ENCODE data around the gene ZNF276.

ZNF276 gene

DNA sequence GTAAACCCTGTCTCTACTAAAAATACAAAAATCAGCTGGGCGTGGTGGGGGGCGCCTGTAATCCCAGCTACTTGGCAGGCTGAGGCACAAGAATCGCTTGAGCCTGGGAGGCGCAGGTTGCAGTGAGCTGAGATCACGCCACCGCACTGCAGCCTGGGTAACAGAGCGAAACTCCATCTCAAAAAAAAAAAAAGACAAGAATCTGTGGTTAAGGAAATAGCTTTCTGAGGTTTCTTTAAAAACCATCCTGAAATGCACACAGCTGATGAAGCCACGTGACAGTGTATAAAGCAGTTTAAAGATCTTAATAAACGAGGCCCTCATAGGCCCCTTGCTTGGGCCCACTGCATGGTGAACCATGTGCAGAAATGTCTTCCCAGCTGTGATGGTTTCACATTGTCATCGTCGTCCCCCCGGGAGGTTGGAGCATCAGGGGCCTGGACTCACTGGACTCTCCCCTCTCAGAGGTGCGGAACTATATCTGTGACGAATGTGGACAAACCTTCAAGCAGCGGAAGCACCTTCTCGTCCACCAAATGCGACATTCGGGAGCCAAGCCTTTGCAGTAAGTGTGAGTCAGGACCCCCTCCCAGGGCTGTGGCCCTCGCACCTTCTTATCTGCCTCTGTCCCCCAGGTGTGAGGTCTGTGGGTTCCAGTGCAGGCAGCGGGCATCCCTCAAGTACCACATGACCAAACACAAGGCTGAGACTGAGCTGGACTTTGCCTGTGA is 16.2 kb downstream of the ZNF276 start:
- Histone ChIP-seq H3K9me3 (ENCODE audit: low read depth, low read length) (no peaks in the 10 kb centered on the region), H3K9ac (ENCODE audit: insufficient read length) (no peak overlapping the region), H3K4me3 (no peak overlapping the region), H3K36me3 (ENCODE audit: insufficient read depth, low read length) (peaks cover 30% of the 10 kb centered on the region; the same call in 1 of the 2 replicates), H3K27ac (no peak overlapping the region)
- TF ChIP-seq FOXP2 (optimal IDR thresholded peaks at IDR 0.05; ENCODE audit: control extremely low read depth, extremely low read length, insufficient read depth) = no peak
- TF ChIP-seq POLR2AphosphoS5 (IDR thresholded peaks at IDR 0.05; ENCODE audit: borderline replicate concordance, low read depth, low read length) = no peak
- no peak for TF ChIP-seq EZH2 (IDR thresholded peaks at IDR 0.05)
- DNase-seq (ENCODE audit: low read depth, low spot score) = no peak

DNA sequence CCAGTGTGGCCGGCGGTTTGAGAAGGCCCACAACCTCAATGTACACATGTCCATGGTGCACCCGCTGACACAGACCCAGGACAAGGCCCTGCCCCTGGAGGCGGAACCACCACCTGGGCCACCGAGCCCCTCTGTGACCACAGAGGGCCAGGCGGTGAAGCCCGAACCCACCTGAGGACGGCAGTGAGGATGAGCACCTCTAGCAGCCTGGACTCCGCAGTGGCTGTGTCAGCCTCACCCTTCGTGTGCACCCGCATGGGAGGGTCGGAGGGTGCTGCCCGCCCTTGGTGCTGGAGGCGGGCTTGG is 16.7 kb downstream of the ZNF276 start:
- Histone ChIP-seq H3K9ac (ENCODE audit: insufficient read length) (no peak overlapping the region), H3K36me3 (ENCODE audit: insufficient read depth, low read length) (peaks cover 30% of the 10 kb centered on the region; the same call in 1 of the 2 replicates), H3K4me3 (no peak overlapping the region), H3K27ac (no peak overlapping the region), H3K9me3 (ENCODE audit: low read depth, low read length) (no peaks in the 10 kb centered on the region)
- TF ChIP-seq EZH2 (IDR thresholded peaks at IDR 0.05) (no peak), FOXP2 (optimal IDR thresholded peaks at IDR 0.05; ENCODE audit: control extremely low read depth, extremely low read length, insufficient read depth) (no peak), POLR2AphosphoS5 (IDR thresholded peaks at IDR 0.05; ENCODE audit: borderline replicate concordance, low read depth, low read length) (no peak)
- no peak for DNase-seq (ENCODE audit: low read depth, low spot score)

DNA sequence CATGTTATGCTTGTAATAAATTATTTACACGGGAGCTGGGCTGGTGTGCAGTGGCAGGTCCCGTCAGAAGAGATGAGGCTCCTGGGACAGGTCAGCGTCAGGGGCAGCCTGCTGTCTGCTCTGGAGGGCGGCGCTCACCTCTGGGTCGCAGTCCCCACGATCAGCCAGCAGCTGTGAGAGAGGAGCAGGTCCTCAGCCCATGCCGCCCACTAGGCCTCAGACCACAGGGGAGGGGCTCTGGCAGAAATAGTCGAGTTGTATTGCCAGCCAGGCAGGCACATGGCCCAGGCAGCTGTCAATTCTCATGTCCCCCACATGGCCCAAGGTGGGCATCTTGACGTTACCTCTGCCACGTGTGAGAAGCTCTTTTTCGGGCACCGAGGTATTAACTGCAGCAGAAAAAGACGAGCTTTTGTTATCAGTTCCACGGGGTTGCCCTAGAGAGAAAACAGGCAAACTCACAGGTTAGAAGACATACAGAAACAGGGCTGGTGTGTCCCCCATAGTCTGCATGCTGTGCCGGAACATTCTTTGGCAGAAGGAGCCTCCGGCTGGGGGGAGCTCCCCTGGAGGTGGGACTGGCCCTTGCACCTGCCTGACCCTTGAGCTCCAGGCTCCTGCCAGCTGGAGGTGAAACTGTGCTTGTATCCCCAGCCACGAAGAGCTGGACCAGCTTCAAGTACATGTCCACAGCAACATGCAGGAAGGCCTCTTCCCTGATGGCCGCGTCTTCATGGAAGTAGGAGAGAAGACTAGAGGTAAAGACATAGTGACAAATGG is 17.4 kb downstream of the ZNF276 start:
- Histone ChIP-seq H3K9me3 (ENCODE audit: low read depth, low read length) (no peaks in the 10 kb centered on the region), H3K9ac (ENCODE audit: insufficient read length) (no peak overlapping the region), H3K4me3 (no peak overlapping the region), H3K27ac (no peak overlapping the region), H3K36me3 (ENCODE audit: insufficient read depth, low read length) (peaks cover 30% of the 10 kb centered on the region; the same call in 1 of the 2 replicates)
- no peak for DNase-seq (ENCODE audit: low read depth, low spot score)
- TF ChIP-seq EZH2 (IDR thresholded peaks at IDR 0.05) (no peak), FOXP2 (optimal IDR thresholded peaks at IDR 0.05; ENCODE audit: control extremely low read depth, extremely low read length, insufficient read depth) (no peak), POLR2AphosphoS5 (IDR thresholded peaks at IDR 0.05; ENCODE audit: borderline replicate concordance, low read depth, low read length) (no peak)

DNA sequence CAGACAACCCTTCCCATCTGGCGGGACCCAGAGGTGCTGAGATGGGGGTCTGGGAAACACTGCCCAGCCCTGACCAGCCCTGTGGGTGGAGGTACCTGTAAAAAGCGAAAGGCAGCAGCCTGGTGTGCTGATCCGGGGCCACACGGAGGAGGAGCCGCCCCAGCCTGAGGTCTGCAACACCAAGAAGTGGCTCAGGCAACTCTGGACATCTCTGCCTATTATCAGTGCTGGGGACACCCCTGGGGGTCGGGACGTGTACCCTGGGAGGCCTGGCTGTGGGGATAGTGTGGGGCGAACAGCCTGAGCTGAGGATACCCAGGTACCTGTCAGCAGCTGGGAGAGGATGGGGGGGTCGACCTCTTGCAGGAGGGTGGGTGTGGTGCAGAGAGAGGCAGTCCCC is 18.0 kb downstream of the ZNF276 start:
- no peak overlapping the region for H3K4me3 ChIP-seq
- H3K36me3 ChIP-seq (ENCODE audit: insufficient read depth, low read length) = peaks cover 30% of the 10 kb centered on the region; the same call in 1 of the 2 replicates
- TF ChIP-seq EZH2 (IDR thresholded peaks at IDR 0.05) (no peak), POLR2AphosphoS5 (IDR thresholded peaks at IDR 0.05; ENCODE audit: borderline replicate concordance, low read depth, low read length) (no peak), FOXP2 (optimal IDR thresholded peaks at IDR 0.05; ENCODE audit: control extremely low read depth, extremely low read length, insufficient read depth) (no peak)
- no peaks in the 10 kb centered on the region for H3K9me3 ChIP-seq (ENCODE audit: low read depth, low read length)
- H3K27ac ChIP-seq = no peak overlapping the region
- no peak for DNase-seq (ENCODE audit: low read depth, low spot score)
- no peak overlapping the region for H3K9ac ChIP-seq (ENCODE audit: insufficient read length)

DNA sequence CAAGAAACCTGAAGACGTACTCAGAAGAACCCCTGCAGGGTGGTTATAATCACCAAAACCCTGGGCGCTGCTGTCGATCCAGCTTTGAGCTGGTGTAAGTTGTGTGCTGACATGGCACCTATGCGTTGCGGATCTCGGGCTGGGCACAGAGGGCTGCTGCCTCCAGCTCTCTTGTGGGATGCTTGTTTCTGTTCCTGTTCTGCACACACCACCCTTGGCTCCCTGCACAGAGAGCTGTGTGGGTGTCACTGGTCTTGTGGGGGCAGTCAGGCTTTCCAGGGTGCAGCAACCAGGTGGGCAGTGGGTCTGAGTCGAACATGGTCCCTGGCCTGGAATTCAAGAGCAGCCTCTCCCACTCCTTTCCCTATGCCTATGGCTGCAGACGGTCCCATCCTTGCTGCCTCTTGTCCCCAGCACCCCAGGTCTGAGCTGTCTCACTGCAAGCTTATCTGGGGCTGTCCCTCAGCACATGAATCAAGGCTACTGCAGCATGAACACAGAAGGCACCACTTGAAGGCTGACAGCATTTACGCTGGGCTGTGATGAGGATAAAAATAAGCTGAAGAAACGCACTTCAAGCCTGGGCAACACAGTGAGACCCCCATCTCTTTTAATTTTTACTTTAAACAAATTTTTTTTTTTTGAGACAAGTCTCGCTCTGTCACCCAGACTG is 20.1 kb downstream of the ZNF276 start:
- H3K9ac ChIP-seq (ENCODE audit: insufficient read length) = no peak overlapping the region
- no peaks in the 10 kb centered on the region for H3K9me3 ChIP-seq (ENCODE audit: low read depth, low read length)
- no peak for DNase-seq (ENCODE audit: low read depth, low spot score)
- H3K27ac ChIP-seq = no peak overlapping the region
- no peak for TF ChIP-seq EZH2 (IDR thresholded peaks at IDR 0.05)
- no peak for TF ChIP-seq FOXP2 (optimal IDR thresholded peaks at IDR 0.05; ENCODE audit: control extremely low read depth, extremely low read length, insufficient read depth)
- no peak; the same call in 1 of the 2 replicates for TF ChIP-seq POLR2AphosphoS5 (IDR thresholded peaks at IDR 0.05; ENCODE audit: borderline replicate concordance, low read depth, low read length)
- H3K36me3 ChIP-seq (ENCODE audit: insufficient read depth, low read length) = peaks cover 26% of the 10 kb centered on the region; the same call in 1 of the 2 replicates
- no peak overlapping the region for H3K4me3 ChIP-seq

GRCh38 chr16:89742948-89743347 is 21.6 kb downstream of the ZNF276 start:
- Histone ChIP-seq H3K9ac (ENCODE audit: insufficient read length) (no peak overlapping the region), H3K9me3 (ENCODE audit: low read depth, low read length) (no peaks in the 10 kb centered on the region), H3K36me3 (ENCODE audit: insufficient read depth, low read length) (peaks cover 22% of the 10 kb centered on the region; the same call in 1 of the 2 replicates), H3K27ac (peak overlapping the region; percentile 42; the same call in 1 of the 2 replicates), H3K4me3 (no peak overlapping the region)
- DNase-seq (ENCODE audit: low read depth, low spot score) = no peak
- TF ChIP-seq FOXP2 (optimal IDR thresholded peaks at IDR 0.05; ENCODE audit: control extremely low read depth, extremely low read length, insufficient read depth) = no peak
- peak; percentile 8; the same call in 1 of the 2 replicates for TF ChIP-seq POLR2AphosphoS5 (IDR thresholded peaks at IDR 0.05; ENCODE audit: borderline replicate concordance, low read depth, low read length)
- TF ChIP-seq EZH2 (IDR thresholded peaks at IDR 0.05) = no peak

- Histone ChIP-seq H3K9me3 (ENCODE audit: low read depth, low read length) (no peaks in the 10 kb centered on the region), H3K4me3 (no peak overlapping the region), H3K27ac (no peak overlapping the region), H3K36me3 (ENCODE audit: insufficient read depth, low read length) (peaks cover 13% of the 10 kb centered on the region; the same call in 1 of the 2 replicates), H3K9ac (ENCODE audit: insufficient read length) (no peak overlapping the region)
- no peak for DNase-seq (ENCODE audit: low read depth, low spot score)
- no peak for TF ChIP-seq POLR2AphosphoS5 (IDR thresholded peaks at IDR 0.05; ENCODE audit: borderline replicate concordance, low read depth, low read length)
- no peak for TF ChIP-seq EZH2 (IDR thresholded peaks at IDR 0.05)
- no peak for TF ChIP-seq FOXP2 (optimal IDR thresholded peaks at IDR 0.05; ENCODE audit: control extremely low read depth, extremely low read length, insufficient read depth)
These were observed 23.5 kb downstream of the ZNF276 start for GRCh38 chr16:89744813-89745212.

- peaks cover 12% of the 10 kb centered on the region; the same call in 1 of the 2 replicates for H3K36me3 ChIP-seq (ENCODE audit: insufficient read depth, low read length)
- no peak overlapping the region for H3K4me3 ChIP-seq
- H3K9me3 ChIP-seq (ENCODE audit: low read depth, low read length) = no peaks in the 10 kb centered on the region
- TF ChIP-seq FOXP2 (optimal IDR thresholded peaks at IDR 0.05; ENCODE audit: control extremely low read depth, extremely low read length, insufficient read depth) (no peak), POLR2AphosphoS5 (IDR thresholded peaks at IDR 0.05; ENCODE audit: borderline replicate concordance, low read depth, low read length) (no peak), EZH2 (IDR thresholded peaks at IDR 0.05) (no peak)
- H3K9ac ChIP-seq (ENCODE audit: insufficient read length) = no peak overlapping the region
- no peak for DNase-seq (ENCODE audit: low read depth, low spot score)
- H3K27ac ChIP-seq = no peak overlapping the region
These were observed 24.7 kb downstream of the ZNF276 start for GRCh38 chr16:89746043-89746442.
